ENCODE data around the gene BUD31.

GRCh38 chr7:99363286-99363685 lies 45.5 kb upstream of the BUD31 start:
- no peak for TF ChIP-seq FOXA1 (IDR thresholded peaks at IDR 0.05)
- TF ChIP-seq SP1 (IDR thresholded peaks at IDR 0.05) = no peak
- no peak for TF ChIP-seq NFRKB (IDR thresholded peaks at IDR 0.05)
